Glutamatergic neuron (in vitro differentiated cells): ENCODE results near the gene STK17B. TPM values are rescaled to one million over a fixed set of nuclear protein-coding genes. Genes with fewer than 3 reads are reported as not detected.

Experiments used
- DNase-seq: peaks from one replicate; pipeline ENCODE4 v3.0.0; 2022
- H3K27ac Mint-ChIP-seq: one replicate; pipeline ENCODE4 v1.8.0; 2020; ENCODE audit warnings: mild to moderate bottlenecking, mixed read lengths, inconsistent platforms; ENCODE audit not compliant: unreplicated experiment
- H3K27me3 Mint-ChIP-seq: one replicate; pipeline ENCODE4 v1.8.0; 2020; ENCODE audit warnings: mild to moderate bottlenecking, moderate library complexity, mixed read lengths, inconsistent platforms; ENCODE audit not compliant: unreplicated experiment
- H3K36me3 Mint-ChIP-seq: one replicate; pipeline ENCODE4 v1.8.0; 2020; ENCODE audit warnings: mild to moderate bottlenecking, mixed read lengths, inconsistent platforms; ENCODE audit not compliant: unreplicated experiment
- H3K4me1 Mint-ChIP-seq: one replicate; pipeline ENCODE4 v1.8.0; 2020; ENCODE audit warnings: mild to moderate bottlenecking, low read depth, mixed read lengths, inconsistent platforms; ENCODE audit not compliant: unreplicated experiment
- H3K4me3 Mint-ChIP-seq: one replicate; pipeline ENCODE4 v1.8.0; 2020; ENCODE audit warnings: mild to moderate bottlenecking, mixed read lengths, inconsistent platforms; ENCODE audit not compliant: unreplicated experiment
- H3K9me3 Mint-ChIP-seq: one replicate; pipeline ENCODE4 v1.8.0; 2020; ENCODE audit warnings: mild to moderate bottlenecking, moderate library complexity, mixed read lengths, inconsistent platforms; ENCODE audit not compliant: unreplicated experiment
- CTCF ChIP-seq: fragments of 200-600 bp; sonication (generic); IDR thresholded peaks from one replicate; pipeline ENCODE4 v1.5.0; 2021; ENCODE audit not compliant: partially characterized antibody, unreplicated experiment
- total RNA-seq: library from RNA; stranded (reverse); fragmentation: NEBNext Ultra II Directional; extraction: Animal tissue kit (Norgen Biotek cat#: 25700); gene quantifications from one replicate; pipeline ENCODE4 v1.2.1, GENCODE V29; 2021; ENCODE audit not compliant: unreplicated experiment

Gene STK17B
- total RNA-seq, 1 donor from 2014 or later = 2.5 TPM

GRCh38 chr2:196181484-196181883 lies 10.1 kb upstream of the STK17B start:
- Mint-ChIP-seq H3K9me3 (no peaks in the 10 kb centered on the region), H3K36me3 (no peaks in the 10 kb centered on the region), H3K4me1 (no peaks in the 10 kb centered on the region), H3K27me3 (peaks cover 2% of the 10 kb centered on the region), H3K27ac (no peak overlapping the region), H3K4me3 (no peak overlapping the region)
- no peak for DNase-seq
- no peak for TF ChIP-seq CTCF

- TF ChIP-seq CTCF = no peak
- DNase-seq = no peak
- Mint-ChIP-seq H3K9me3 (no peaks in the 10 kb centered on the region), H3K27ac (no peak overlapping the region), H3K4me3 (no peak overlapping the region), H3K36me3 (no peaks in the 10 kb centered on the region), H3K4me1 (no peaks in the 10 kb centered on the region), H3K27me3 (peaks cover 2% of the 10 kb centered on the region)
These were observed 5.7 kb upstream of the STK17B start for GRCh38 chr2:196177124-196177523.

- no peak overlapping the region for H3K4me3 Mint-ChIP-seq
- no peak for TF ChIP-seq CTCF
- no peaks in the 10 kb centered on the region for H3K36me3 Mint-ChIP-seq
- H3K4me1 Mint-ChIP-seq = no peaks in the 10 kb centered on the region
- no peak overlapping the region for H3K27ac Mint-ChIP-seq
- DNase-seq = no peak
- H3K9me3 Mint-ChIP-seq = no peaks in the 10 kb centered on the region
- peaks cover 2% of the 10 kb centered on the region for H3K27me3 Mint-ChIP-seq
These were observed 4.9 kb upstream of the STK17B start for GRCh38 chr2:196176142-196176738.

GRCh38 chr2:196174404-196174803 lies 3.0 kb upstream of the STK17B start:
- no peak for DNase-seq
- no peaks in the 10 kb centered on the region for H3K36me3 Mint-ChIP-seq

GRCh38 chr2:196173505-196173904 lies 2.1 kb upstream of the STK17B start:
- DNase-seq = no peak
- Mint-ChIP-seq H3K9me3 (peaks cover 2% of the 10 kb centered on the region), H3K4me3 (no peak overlapping the region), H3K36me3 (no peaks in the 10 kb centered on the region), H3K27ac (no peak overlapping the region), H3K4me1 (peaks cover 6% of the 10 kb centered on the region), H3K27me3 (no peaks in the 10 kb centered on the region)
- no peak for TF ChIP-seq CTCF

More at GRCh38 chr2:196174404-196174803, 3.0 kb upstream of the STK17B start:
- no peak overlapping the region for H3K27ac Mint-ChIP-seq
- H3K4me1 Mint-ChIP-seq = peaks cover 6% of the 10 kb centered on the region
- H3K9me3 Mint-ChIP-seq = peaks cover 2% of the 10 kb centered on the region
- no peak for TF ChIP-seq CTCF
- peaks cover 2% of the 10 kb centered on the region for H3K27me3 Mint-ChIP-seq
- H3K4me3 Mint-ChIP-seq = no peak overlapping the region
